ENCODE data around the gene NCAPH2. TPM values are rescaled to one million over a fixed set of nuclear protein-coding genes. Genes with fewer than 3 reads are reported as not detected.
A peak's percentile ranks its signal among the peaks of the same experiment; 100 is the strongest.

The NCAPH2 gene
- total RNA-seq, 1 donor from 2014 or later = 41.2 TPM

DNA sequence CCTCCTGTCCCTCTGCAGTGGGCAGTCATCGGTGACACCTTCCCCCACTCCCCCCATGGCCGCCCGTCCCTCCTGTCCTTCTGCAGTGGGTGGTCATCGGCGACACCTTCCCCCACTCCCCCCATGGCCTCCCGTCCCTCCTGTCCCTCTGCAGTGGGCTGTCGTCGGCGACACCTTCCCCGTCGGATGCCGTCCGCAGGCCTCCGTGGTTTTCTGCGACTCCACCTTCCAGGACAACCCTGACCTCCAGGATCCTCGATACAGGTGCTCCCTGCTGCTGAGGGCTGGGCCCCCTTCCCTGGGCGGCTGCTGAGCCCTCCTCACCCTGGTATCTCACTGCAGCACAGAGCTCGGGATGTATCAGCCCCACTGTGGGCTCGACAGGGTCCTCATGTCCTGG is 19.1 kb upstream of the NCAPH2 start:
- H3K27me3 ChIP-seq = no peaks in the 10 kb centered on the region
- no peaks in the 10 kb centered on the region for H3K9me3 Mint-ChIP-seq
- TF ChIP-seq EZH2 (IDR thresholded peaks at IDR 0.05) (no peak), EZH2phosphoT487 (IDR thresholded peaks at IDR 0.05) (no peak)
- TF ChIP-seq, protein P1, sequence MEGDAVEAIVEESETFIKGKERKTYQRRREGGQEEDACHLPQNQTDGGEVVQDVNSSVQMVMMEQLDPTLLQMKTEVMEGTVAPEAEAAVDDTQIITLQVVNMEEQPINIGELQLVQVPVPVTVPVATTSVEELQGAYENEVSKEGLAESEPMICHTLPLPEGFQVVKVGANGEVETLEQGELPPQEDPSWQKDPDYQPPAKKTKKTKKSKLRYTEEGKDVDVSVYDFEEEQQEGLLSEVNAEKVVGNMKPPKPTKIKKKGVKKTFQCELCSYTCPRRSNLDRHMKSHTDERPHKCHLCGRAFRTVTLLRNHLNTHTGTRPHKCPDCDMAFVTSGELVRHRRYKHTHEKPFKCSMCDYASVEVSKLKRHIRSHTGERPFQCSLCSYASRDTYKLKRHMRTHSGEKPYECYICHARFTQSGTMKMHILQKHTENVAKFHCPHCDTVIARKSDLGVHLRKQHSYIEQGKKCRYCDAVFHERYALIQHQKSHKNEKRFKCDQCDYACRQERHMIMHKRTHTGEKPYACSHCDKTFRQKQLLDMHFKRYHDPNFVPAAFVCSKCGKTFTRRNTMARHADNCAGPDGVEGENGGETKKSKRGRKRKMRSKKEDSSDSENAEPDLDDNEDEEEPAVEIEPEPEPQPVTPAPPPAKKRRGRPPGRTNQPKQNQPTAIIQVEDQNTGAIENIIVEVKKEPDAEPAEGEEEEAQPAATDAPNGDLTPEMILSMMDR (IDR thresholded peaks at IDR 0.05) = no peak

DNA sequence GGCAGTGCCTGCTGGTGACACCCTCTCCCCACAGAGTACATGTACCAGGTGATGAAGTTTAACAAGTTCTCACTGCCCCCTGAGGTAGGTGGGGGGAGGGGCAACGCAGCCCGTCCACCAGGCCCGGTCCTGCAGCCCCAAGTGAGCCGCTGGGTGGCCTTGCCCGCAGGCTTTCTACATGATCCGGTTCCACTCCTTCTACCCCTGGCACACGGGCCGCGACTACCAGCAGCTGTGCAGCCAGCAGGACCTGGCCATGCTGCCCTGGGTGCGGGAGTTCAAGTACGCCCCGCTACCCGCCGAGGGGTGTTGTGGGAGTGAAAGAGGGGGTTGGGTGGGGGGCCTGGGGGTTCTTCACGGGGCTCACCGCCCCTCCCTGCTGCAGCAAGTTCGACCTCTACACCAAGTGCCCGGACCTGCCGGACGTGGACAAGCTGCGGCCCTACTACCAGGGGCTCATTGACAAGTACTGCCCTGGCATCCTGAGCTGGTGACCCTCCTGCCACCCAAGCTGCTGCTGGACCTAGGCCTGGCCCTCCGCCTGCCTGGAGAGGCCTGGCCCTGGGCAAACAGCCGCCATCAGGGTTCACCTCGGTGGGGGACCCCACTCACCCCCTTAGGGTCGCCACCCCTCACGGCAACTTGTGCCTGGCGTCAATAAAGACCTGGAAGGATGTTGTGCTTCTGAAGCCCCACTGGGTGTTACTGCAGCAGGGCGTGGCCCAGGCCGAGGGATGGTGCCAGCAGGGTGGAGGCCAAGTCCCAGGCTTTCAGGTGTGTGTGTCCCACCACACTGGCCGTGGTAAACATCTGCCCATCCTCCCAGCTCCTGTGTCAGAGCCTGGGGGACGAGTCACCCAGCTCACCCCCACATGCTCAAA is 18.4 kb upstream of the NCAPH2 start:
- no peaks in the 10 kb centered on the region for H3K27me3 Mint-ChIP-seq (ENCODE audit: insufficient read depth, low read depth)
- no peak overlapping the region for H3K4me3 Mint-ChIP-seq
- Histone ChIP-seq H3K36me3 (no peaks in the 10 kb centered on the region), H3K79me2 (ENCODE audit: low read depth) (no peaks in the 10 kb centered on the region), H2AFZ (replicated peaks) (no peak overlapping the region), H3K27me3 (no peaks in the 10 kb centered on the region), H3K4me2 (no peak overlapping the region), H3K4me3 (no peak overlapping the region), H3K4me1 (no peaks in the 10 kb centered on the region), H3K27ac (no peak overlapping the region), H3K9ac (no peak overlapping the region), H3K9me3 (ENCODE audit: low read depth) (no peaks in the 10 kb centered on the region), H3F3A (ENCODE audit: low read depth) (no peaks in the 10 kb centered on the region), H4K20me1 (ENCODE audit: low read depth) (no peaks in the 10 kb centered on the region)
- no peak overlapping the region for H3K27ac Mint-ChIP-seq
- TF ChIP-seq, protein P1 (IDR thresholded peaks at IDR 0.05) = no peak
- TF ChIP-seq EZH2phosphoT487 (IDR thresholded peaks at IDR 0.05) (no peak), EZH2 (IDR thresholded peaks at IDR 0.05) (no peak)
- H3K36me3 Mint-ChIP-seq = no peaks in the 10 kb centered on the region
- H3K9me3 Mint-ChIP-seq = no peaks in the 10 kb centered on the region
- H3K4me1 Mint-ChIP-seq = peaks cover 2% of the 10 kb centered on the region
- DNase-seq (ENCODE audit: low spot score) = no peak

More for the DNA sequence above, 19.1 kb upstream of the NCAPH2 start:
- no peaks in the 10 kb centered on the region for H3K4me1 ChIP-seq
- H2AFZ ChIP-seq (replicated peaks) = no peak overlapping the region
- no peaks in the 10 kb centered on the region for H4K20me1 ChIP-seq (ENCODE audit: low read depth)
- no peaks in the 10 kb centered on the region for H3K79me2 ChIP-seq (ENCODE audit: low read depth)
- H3K27ac ChIP-seq = no peak overlapping the region
- Mint-ChIP-seq H3K27me3 (ENCODE audit: insufficient read depth, low read depth) (peaks cover under 1% of the 10 kb centered on the region), H3K36me3 (no peaks in the 10 kb centered on the region), H3K27ac (no peak overlapping the region), H3K4me3 (no peak overlapping the region), H3K4me1 (peaks cover 2% of the 10 kb centered on the region)
- no peaks in the 10 kb centered on the region for H3K9me3 ChIP-seq (ENCODE audit: low read depth)
- no peak overlapping the region for H3K4me2 ChIP-seq
- no peak for DNase-seq (ENCODE audit: low spot score)
- no peaks in the 10 kb centered on the region for H3K36me3 ChIP-seq
- H3K4me3 ChIP-seq = no peak overlapping the region
- H3K9ac ChIP-seq = no peak overlapping the region
- no peaks in the 10 kb centered on the region for H3F3A ChIP-seq (ENCODE audit: low read depth)

DNA sequence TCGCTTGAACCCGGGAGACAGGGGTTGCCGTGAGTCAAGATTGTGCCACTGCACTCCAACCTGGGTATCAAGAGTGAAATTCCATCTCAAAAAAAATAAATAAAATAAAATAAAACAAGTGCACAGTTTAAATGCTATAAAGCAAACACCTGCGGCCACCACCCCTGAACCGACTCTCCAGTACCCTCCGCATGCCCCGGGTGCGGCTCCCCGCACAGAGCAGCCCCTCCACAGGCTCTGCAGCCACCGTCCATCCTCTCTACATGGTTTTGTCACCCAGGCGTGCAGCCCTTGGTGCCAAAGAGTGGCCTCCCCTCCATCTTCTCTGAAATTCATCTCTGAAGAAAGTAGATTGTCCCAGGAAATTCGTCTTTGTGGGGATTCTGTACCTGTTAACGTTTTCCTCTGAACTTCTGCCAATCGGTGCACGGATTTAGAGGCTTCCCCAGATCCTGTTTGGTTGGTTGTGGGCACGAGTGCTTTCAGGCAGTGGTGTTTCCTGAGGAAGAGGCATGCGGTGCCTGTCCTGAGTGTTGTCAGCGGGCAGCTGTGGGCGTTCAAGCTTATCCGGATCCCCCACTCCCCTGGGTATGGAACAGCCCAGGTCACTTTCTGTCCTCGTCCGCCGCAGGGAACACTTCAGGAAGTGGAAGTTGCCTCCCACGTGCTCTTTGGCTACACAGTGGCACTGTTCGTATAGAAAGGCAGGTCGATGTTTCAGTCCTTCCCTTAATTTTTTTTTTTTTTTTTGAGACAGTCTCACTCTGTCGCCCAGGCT is 17.3 kb upstream of the NCAPH2 start:
- no peak for DNase-seq (ENCODE audit: low spot score)
- no peak overlapping the region for H3K4me3 Mint-ChIP-seq
- peaks cover 2% of the 10 kb centered on the region for H3K4me1 Mint-ChIP-seq
- H3K9me3 Mint-ChIP-seq = no peaks in the 10 kb centered on the region
- TF ChIP-seq, protein P1 (IDR thresholded peaks at IDR 0.05) = no peak
- TF ChIP-seq EZH2 (IDR thresholded peaks at IDR 0.05) (no peak), EZH2phosphoT487 (IDR thresholded peaks at IDR 0.05) (no peak)
- Histone ChIP-seq H3K4me3 (no peak overlapping the region), H3K9ac (no peak overlapping the region), H3K27ac (no peak overlapping the region), H3F3A (ENCODE audit: low read depth) (no peaks in the 10 kb centered on the region), H4K20me1 (ENCODE audit: low read depth) (no peaks in the 10 kb centered on the region), H3K27me3 (no peaks in the 10 kb centered on the region), H3K4me1 (no peaks in the 10 kb centered on the region), H3K4me2 (no peak overlapping the region), H3K79me2 (ENCODE audit: low read depth) (no peaks in the 10 kb centered on the region), H2AFZ (replicated peaks) (no peak overlapping the region), H3K36me3 (no peaks in the 10 kb centered on the region), H3K9me3 (ENCODE audit: low read depth) (no peaks in the 10 kb centered on the region)
- no peaks in the 10 kb centered on the region for H3K36me3 Mint-ChIP-seq
- H3K27me3 Mint-ChIP-seq (ENCODE audit: insufficient read depth, low read depth) = no peaks in the 10 kb centered on the region
- peak overlapping the region; percentile 21 for H3K27ac Mint-ChIP-seq

All from neural progenitor cell (in vitro differentiated cells).